Esophagus squamous epithelium (tissue), 5 donors: ENCODE results near the gene DEPDC5. TPM values are rescaled to one million over a fixed set of nuclear protein-coding genes. Genes with fewer than 3 reads are reported as not detected.
"Not testable (repeated sequence)": the region's sequence is repeated elsewhere in the genome, so short reads cannot be mapped to it uniquely, and the experiment has no call there.

ENCODE experiments used
- DNase-seq: peaks from one replicate; lab custom pipeline; 2025; lab: John Stamatoyannopoulos, UW
- H3K27ac ChIP-seq, 4 donors: fragments of 200-600 bp; sonication (generic); one replicate each; pipeline ENCODE4 v1.5.1; 2016 to 2019; ENCODE audit warnings: mild to moderate bottlenecking in 1 of 4
- H3K27me3 ChIP-seq, 4 donors: fragments of 200-600 bp; sonication (generic); 1 replicate in 3 of 4; 2 replicates in 1 of 4; pipeline versions ENCODE4 v1.5.1 to v1.6.0; 2017 to 2021; ENCODE audit warnings: antibody characterized with exemption in 1 of 4
- H3K36me3 ChIP-seq, 3 donors: fragments of 200-600 bp; sonication (generic); one replicate each; pipeline ENCODE4 v1.5.1; 2016 to 2019
- H3K4me1 ChIP-seq, 3 donors: fragments of 200-600 bp; sonication (generic); one replicate each; pipeline ENCODE4 v1.5.1; 2017 to 2019
- H3K4me3 ChIP-seq, 4 donors: fragments of 200-600 bp; sonication (generic); 1 replicate in 3 of 4; 2 replicates in 1 of 4; pipeline ENCODE4 v1.5.1; 2016 to 2019; ENCODE audit warnings: mild to moderate bottlenecking in 2 of 4, moderate library complexity in 1 of 4
- H3K9me3 ChIP-seq, 3 donors: fragments of 200-600 bp; sonication (generic); one replicate each; pipeline ENCODE4 v1.5.1; 2016 to 2019
- CTCF ChIP-seq, 6 experiments: fragments of 450-650 bp in 4 of 6; fragments of 200-600 bp in 2 of 6; sonication (generic) in 2 of 6; IDR thresholded peaks; one replicate each; pipeline ENCODE4 v1.5.1; 2016 to 2019; ENCODE audit warnings: antibody characterized with exemption in 6 of 6, mild to moderate bottlenecking in 4 of 6, moderate library complexity in 4 of 6
- POLR2A ChIP-seq, 4 donors: fragments of 450-650 bp; IDR thresholded peaks; one replicate each; pipeline ENCODE4 v1.6.1; 2017; ENCODE audit warnings: antibody characterized with exemption in 4 of 4, mild to moderate bottlenecking in 4 of 4, moderate library complexity in 3 of 4
- WGBS, 2 donors: methylation state at CpG; one replicate each; pipeline ENCODE4 v1.1.5; 2018; 5-methylcytosine and 5-hydroxymethylcytosine counted together
- intact Hi-C: fragments of 100-400 bp; cut with DNase I; formaldehyde crosslinking; loops from one replicate; pipeline ENCODE4 v1.15.0; 2022
- total RNA-seq, 4 donors: library from RNA; depleted of rRNA; stranded (reverse); fragments of >200 nt; gene quantifications; one replicate each; pipeline ENCODE4 v1.1.0, GENCODE V29; 2016
- donor health status: DM: yes; HTN: yes; CAD: no.

Gene DEPDC5
- total RNA-seq, 4 donors from 2014 or later: 9.0 to 22.5 (median 15.0) TPM

GRCh38 chr22:31739795-31740201, 14.0 kb upstream of the DEPDC5 start:
- WGBS, 2 donors: 49 to 57% methylated on average over 2 of the region's 2 CpGs
- TF ChIP-seq CTCF (IDR thresholded peaks at IDR 0.05) (no peak), POLR2A (IDR thresholded peaks at IDR 0.05) (no peak)
- Histone ChIP-seq H3K27me3 (no peaks in the 10 kb centered on the region), H3K4me3 (no peak overlapping the region), H3K27ac (peak overlapping the region in 1 of 4 donors; percentile 25), H3K9me3 (no peaks in the 10 kb centered on the region), H3K4me1 (peaks cover 0 to 26% (median 5%) of the 10 kb centered on the region in 3 donors), H3K36me3 (peaks cover 0 to 70% (median 0%) of the 10 kb centered on the region in 3 donors)
- intact Hi-C loops: no loop called here
- DNase-seq: no peak

- H3K4me3 ChIP-seq, H3K27me3 ChIP-seq, DNase-seq, H3K9me3 ChIP-seq, intact Hi-C loops: not testable (repeated sequence)
- peaks cover 0 to 65% (median 0%) of the 10 kb centered on the region in 3 donors for H3K36me3 ChIP-seq
- H3K27ac ChIP-seq: peak overlapping the region in 2 of 4 donors; percentile 12 to 25
- H3K4me1 ChIP-seq: peaks cover 0 to 29% (median 5%) of the 10 kb centered on the region in 3 donors
- WGBS, 2 donors: 62 to 71% methylated on average over 6 to 7 of the region's 7 CpGs
Measured at GRCh38 chr22:31740314-31740713, 13.5 kb upstream of the DEPDC5 start.

GRCh38 chr22:31742115-31742514, 11.7 kb upstream of the DEPDC5 start:
- Histone ChIP-seq H3K27me3 (no peaks in the 10 kb centered on the region), H3K9me3 (no peaks in the 10 kb centered on the region), H3K27ac (no peak overlapping the region), H3K36me3 (peaks cover 0 to 59% (median 0%) of the 10 kb centered on the region in 3 donors), H3K4me1 (peaks cover 0 to 36% (median 5%) of the 10 kb centered on the region in 3 donors), H3K4me3 (no peak overlapping the region)
- WGBS, 2 donors: 57 to 66% methylated on average over 3 of the region's 3 CpGs
- TF ChIP-seq POLR2A (IDR thresholded peaks at IDR 0.05) (no peak), CTCF (IDR thresholded peaks at IDR 0.05) (no peak)
- DNase-seq: no peak
- intact Hi-C loops: no loop called here

- WGBS, 2 donors: 94 to 95% methylated on average over 2 of the region's 2 CpGs
- Histone ChIP-seq H3K9me3 (no peaks in the 10 kb centered on the region), H3K27ac (no peak overlapping the region), H3K27me3 (no peaks in the 10 kb centered on the region), H3K36me3 (peaks cover 0 to 58% (median 0%) of the 10 kb centered on the region in 3 donors), H3K4me3 (no peak overlapping the region), H3K4me1 (peaks cover 0 to 41% (median 8%) of the 10 kb centered on the region in 3 donors)
- intact Hi-C loops: no loop called here
- no peak for DNase-seq
- TF ChIP-seq POLR2A (IDR thresholded peaks at IDR 0.05): no peak
- TF ChIP-seq CTCF (IDR thresholded peaks at IDR 0.05): no peak
Measured at GRCh38 chr22:31742682-31743081, 11.1 kb upstream of the DEPDC5 start.

- no peak overlapping the region for H3K27ac ChIP-seq
- WGBS, 2 donors: 89 to 91% methylated on average over 7 of the region's 7 CpGs
Measured at GRCh38 chr22:31743871-31744270, 9.9 kb upstream of the DEPDC5 start.

More at GRCh38 chr22:31743871-31744270, 9.9 kb upstream of the DEPDC5 start:
- Histone ChIP-seq H3K27me3 (no peaks in the 10 kb centered on the region), H3K36me3 (peaks cover 0 to 46% (median 0%) of the 10 kb centered on the region in 3 donors), H3K9me3 (no peaks in the 10 kb centered on the region), H3K4me1 (peaks cover 8 to 48% (median 19%) of the 10 kb centered on the region in 3 donors), H3K4me3 (no peak overlapping the region)
- no peak for TF ChIP-seq CTCF (IDR thresholded peaks at IDR 0.05)
- TF ChIP-seq POLR2A (IDR thresholded peaks at IDR 0.05): no peak
- intact Hi-C loops: no loop called here
- DNase-seq: no peak
